IPS DF 4.7 (cell line): ENCODE data around the gene DNTT.
A peak's percentile ranks its signal among the peaks of the same experiment; 100 is the strongest.

Experiments
- DNase-seq: peaks from one replicate; pipeline ENCODE4 v3.0.0-alpha.2; 2013; ENCODE audit warnings: low spot score; ENCODE audit errors: extremely low read depth

The DNTT gene

GRCh38 chr10:96342402-96342801 is 38.2 kb downstream of the DNTT start:
- no peak for DNase-seq

GRCh38 chr10:96344178-96344577 is 39.9 kb downstream of the DNTT start:
- DNase-seq: no peak

DNA sequence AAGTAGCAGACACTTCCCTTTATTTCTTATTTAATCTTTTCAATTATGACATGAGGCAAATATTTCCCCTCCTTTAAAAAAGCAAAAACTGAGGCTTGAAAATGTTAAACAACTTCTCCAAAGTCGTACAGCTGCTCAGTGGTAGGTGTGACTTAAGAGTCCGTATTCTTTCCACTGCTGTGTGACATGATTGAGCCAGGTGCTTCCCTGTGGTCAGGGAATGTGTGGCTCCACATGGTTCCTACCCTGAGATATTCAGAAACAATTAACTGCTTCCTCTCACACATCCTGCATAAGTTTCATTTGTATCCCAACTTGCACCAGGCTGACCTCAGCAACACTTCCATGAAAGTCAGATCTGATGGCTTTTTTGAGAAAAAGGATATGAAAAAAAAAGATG is 41.0 kb downstream of the DNTT start:
- DNase-seq: peak; percentile 82

GRCh38 chr10:96346295-96346694 is 42.1 kb downstream of the DNTT start:
- DNase-seq: no peak

DNA sequence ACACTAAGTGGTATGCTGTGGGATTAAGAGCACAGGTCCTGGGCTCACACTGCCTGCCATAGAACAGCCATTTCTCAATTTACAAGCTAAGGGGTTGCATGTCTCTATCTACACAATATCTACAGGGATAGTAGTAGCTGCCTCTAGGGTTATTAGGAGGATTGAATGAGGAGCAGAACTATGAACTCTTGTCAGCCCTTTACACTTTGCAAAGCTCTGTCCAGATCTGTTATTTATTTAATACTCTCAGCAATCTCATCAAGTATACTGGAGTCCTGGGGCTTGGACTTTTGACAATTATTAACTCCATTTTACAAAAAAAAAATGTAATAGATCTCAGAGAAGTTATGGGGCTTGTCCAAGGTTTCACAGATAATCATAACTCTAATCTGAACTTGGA is 47.8 kb downstream of the DNTT start:
- no peak for DNase-seq

GRCh38 chr10:96352582-96352981 is 48.3 kb downstream of the DNTT start:
- DNase-seq: no peak

DNA sequence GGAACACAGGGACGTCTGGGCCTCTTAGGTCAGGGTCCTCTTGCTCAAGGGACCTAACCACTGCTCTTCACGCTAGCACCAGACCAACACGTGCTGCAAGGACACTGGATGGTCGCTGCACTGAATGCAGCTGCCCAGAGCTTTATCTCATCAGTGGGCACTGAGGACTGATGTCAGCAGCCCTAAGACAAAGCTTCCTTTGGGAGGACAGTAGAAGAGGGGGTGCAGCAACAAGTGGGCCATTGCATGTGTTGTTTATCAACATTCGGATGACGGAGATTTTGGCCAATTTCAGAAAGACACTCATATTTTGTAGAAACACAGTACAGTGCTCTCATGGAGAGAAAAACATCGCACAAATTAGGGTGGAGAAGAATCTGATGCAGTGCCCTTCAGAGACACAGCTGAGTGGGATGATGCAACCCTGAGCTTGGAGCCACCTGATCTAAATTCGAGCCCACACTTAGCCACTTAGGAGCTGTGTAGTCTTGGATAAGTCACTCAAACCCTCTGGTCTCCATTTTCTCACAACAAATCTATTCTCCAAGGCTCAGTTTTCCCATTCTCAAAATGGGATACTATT is 52.9 kb downstream of the DNTT start:
- no peak for DNase-seq

GRCh38 chr10:96358851-96359540 is 54.8 kb downstream of the DNTT start, which contains the start of gene OPALIN:
Gene OPALIN (minus strand): TSS chr10:96359002. CDS start chr10:96358896, 106 bp downstream.
- DNase-seq: no peak

DNA sequence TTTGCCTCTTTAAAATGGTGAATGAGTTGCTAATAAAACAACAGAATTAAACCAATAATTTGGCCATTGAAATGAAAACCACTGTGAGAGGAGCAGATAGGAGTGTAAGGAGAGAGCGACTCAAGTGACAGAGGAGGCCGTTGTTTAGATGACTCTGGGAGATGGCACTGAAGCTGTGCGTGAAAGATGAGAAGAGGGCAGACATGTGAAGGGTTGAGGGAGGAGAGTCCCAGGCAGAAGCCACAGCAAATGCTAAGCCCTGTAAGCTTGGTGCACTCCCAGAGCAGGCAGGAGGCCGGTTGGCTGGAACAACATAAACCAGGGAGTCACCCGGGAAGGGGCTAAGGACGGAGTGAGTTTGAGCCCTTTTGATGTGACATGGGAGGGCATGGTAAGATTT is 55.4 kb downstream of the DNTT start:
- DNase-seq: no peak

- no peak for DNase-seq
Measured at GRCh38 chr10:96360331-96360730, 56.1 kb downstream of the DNTT start.

- DNase-seq: no peak
Measured at GRCh38 chr10:96360766-96361165, 56.5 kb downstream of the DNTT start.

DNA sequence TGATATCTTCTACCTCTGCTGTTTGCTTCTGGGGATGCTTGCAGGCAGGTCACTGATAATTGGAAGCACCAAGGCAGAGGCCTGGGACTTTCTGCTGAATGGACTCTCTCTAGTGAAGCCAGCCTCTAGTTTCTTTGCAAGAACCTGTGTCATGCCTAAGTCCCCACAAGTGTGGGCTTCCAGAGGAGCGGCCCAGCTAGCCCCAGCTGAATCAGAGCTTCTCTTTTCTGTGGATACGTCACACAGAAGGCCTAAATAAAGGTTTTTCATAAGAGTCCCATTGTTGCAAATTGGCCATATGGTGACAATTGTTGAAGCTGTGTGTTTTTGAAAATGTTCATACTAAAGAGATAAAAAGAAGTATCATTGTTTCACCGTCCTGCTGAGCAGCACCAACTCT is 61.3 kb downstream of the DNTT start:
- no peak for DNase-seq

DNA sequence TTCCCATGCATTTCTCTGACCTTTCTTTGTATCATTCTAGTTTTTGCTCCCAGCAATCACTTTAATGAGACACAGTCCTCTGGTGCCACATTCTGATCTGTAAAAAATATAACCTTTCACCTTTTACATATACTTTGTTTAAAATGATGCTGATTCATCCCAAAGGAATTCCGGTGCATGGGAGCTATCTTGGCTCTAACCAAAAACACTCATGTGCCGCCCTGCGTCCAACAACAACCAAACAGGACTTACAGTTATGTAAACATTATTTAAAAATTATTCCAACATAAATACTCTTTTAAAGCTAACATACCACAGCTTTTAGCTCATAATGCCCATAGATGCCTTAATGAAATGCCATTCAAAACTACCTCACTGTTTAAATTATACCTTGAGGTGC is 62.3 kb downstream of the DNTT start:
- DNase-seq: no peak

GRCh38 chr10:96367470-96367869 is 63.2 kb downstream of the DNTT start:
- no peak for DNase-seq

DNA sequence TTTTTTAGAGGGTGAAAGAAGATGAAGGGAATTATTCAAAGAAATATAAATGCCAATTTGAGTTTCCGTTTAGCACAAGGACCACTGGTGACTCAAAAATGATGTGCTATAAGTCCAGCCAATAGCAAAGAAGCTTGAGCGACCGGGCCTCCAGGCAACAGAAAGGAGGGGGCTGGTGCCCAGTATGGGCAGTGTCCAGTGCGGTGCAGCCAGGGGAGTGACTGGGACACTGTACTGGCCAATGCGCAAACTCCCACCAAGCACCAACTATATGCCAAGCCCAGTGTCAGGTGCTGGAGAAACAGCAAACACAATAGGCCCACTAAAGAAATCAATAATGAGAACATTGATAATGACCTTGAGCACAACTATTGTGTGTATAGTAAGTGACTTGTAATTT is 64.7 kb downstream of the DNTT start:
- DNase-seq: no peak

GRCh38 chr10:96369890-96370583 is 65.8 kb downstream of the DNTT start:
- no peak for DNase-seq

GRCh38 chr10:96370584-96371157 is 66.4 kb downstream of the DNTT start:
- peak; percentile 81 for DNase-seq

- DNase-seq: no peak
Measured at GRCh38 chr10:96371356-96371755, 67.1 kb downstream of the DNTT start.

GRCh38 chr10:96374004-96374403 is 69.8 kb downstream of the DNTT start:
- no peak for DNase-seq

- DNase-seq: no peak
Measured at GRCh38 chr10:96374639-96374984, 70.4 kb downstream of the DNTT start.

GRCh38 chr10:96374985-96375830 is 71.0 kb downstream of the DNTT start:
- DNase-seq: peak; percentile 72

DNA sequence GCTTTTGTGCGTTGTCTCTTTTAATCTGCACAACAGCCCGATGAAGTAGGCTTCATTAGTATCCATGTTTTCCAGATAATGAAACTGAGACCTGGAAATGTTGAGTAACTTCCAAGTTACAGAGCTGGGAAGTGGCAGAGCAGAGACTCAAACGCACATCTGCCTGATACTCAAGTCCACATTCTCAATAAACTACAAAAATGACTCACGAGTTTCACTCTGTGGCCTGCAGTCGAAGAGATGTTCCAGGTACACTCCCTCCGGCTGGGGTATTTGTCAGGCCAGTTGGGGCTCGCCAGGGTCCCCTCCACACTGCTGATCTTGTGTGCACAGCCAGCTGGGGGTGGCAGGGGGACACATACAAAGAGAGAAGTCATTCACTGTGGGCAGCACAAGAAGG is 72.2 kb downstream of the DNTT start:
- no peak for DNase-seq
